Liver (tissue), 9 donors: ENCODE measurements around the gene TUBB4A. TPM values are rescaled to one million over a fixed set of nuclear protein-coding genes. Genes with fewer than 3 reads are reported as not detected.

Source experiments
- DNase-seq: peaks from one replicate; pipeline ENCODE4 v3.0.0-alpha.2; 2017; ENCODE audit warnings: low spot score
- H3K27ac ChIP-seq, 2 donors: one replicate each; pipeline ENCODE4 v1.7.0; 2013; ENCODE audit warnings: inconsistent platforms in 2 of 2, low read length in 2 of 2, control low read depth in 1 of 2, low read depth in 1 of 2, mild to moderate bottlenecking in 1 of 2
- H3K27me3 ChIP-seq, 4 donors: one replicate each; pipeline versions ENCODE4 v1.6.1 to v1.7.0; 2013; ENCODE audit warnings: low read length in 3 of 4, inconsistent platforms in 1 of 4, mild to moderate bottlenecking in 1 of 4, moderate library complexity in 1 of 4; ENCODE audit not compliant: control insufficient read depth in 4 of 4, insufficient read depth in 4 of 4
- H3K36me3 ChIP-seq, 4 donors: one replicate each; pipeline versions ENCODE4 v1.6.1 to v1.7.0; 2013; ENCODE audit warnings: low read length in 3 of 4, mild to moderate bottlenecking in 3 of 4, low read depth in 1 of 4, moderate library complexity in 1 of 4; ENCODE audit not compliant: control insufficient read depth in 4 of 4, insufficient read depth in 3 of 4
- H3K4me1 ChIP-seq, 4 donors: one replicate each; pipeline versions ENCODE4 v1.6.1 to v1.7.0; 2013; ENCODE audit warnings: low read length in 3 of 4, mild to moderate bottlenecking in 3 of 4, moderate library complexity in 1 of 4; ENCODE audit not compliant: control insufficient read depth in 4 of 4, insufficient read depth in 4 of 4
- H3K4me3 ChIP-seq, 3 donors: one replicate each; pipeline versions ENCODE4 v1.6.1 to v1.7.0; 2013; ENCODE audit warnings: low read length in 3 of 3, control low read depth in 1 of 3, low read depth in 1 of 3, mild to moderate bottlenecking in 1 of 3
- H3K9ac ChIP-seq, 2 donors: one replicate each; pipeline ENCODE4 v1.7.0; 2013; ENCODE audit warnings: low read length in 2 of 2, mild to moderate bottlenecking in 2 of 2, moderate library complexity in 2 of 2, control low read depth in 1 of 2, low read depth in 1 of 2
- H3K9me3 ChIP-seq, 4 donors: one replicate each; pipeline versions ENCODE4 v1.6.1 to v1.7.0; 2013; ENCODE audit warnings: low read length in 3 of 4; ENCODE audit not compliant: control insufficient read depth in 4 of 4
- ATF3 ChIP-seq: IDR thresholded peaks from 2 replicates; pipeline ENCODE4 v1.6.1; 2016; ENCODE audit warnings: antibody characterized with exemption
- EGR1 ChIP-seq, 2 donors: IDR thresholded peaks; 2 replicates each; pipeline ENCODE4 v1.6.1; 2016 to 2018; ENCODE audit warnings: antibody characterized with exemption in 2 of 2, low read depth in 2 of 2
- FOXA1 ChIP-seq: IDR thresholded peaks from 2 replicates; pipeline ENCODE4 v1.6.1; 2016; ENCODE audit warnings: antibody characterized with exemption
- FOXA2 ChIP-seq: IDR thresholded peaks from 2 replicates; pipeline ENCODE4 v1.6.1; 2016; ENCODE audit warnings: antibody characterized with exemption
- GABPA ChIP-seq, 2 donors: IDR thresholded peaks in 1 of 2; conservative IDR thresholded peaks in 1 of 2; 2 replicates each; pipeline ENCODE4 v1.6.1; 2016; ENCODE audit warnings: antibody characterized with exemption in 2 of 2, mild to moderate bottlenecking in 1 of 2, moderate library complexity in 1 of 2
- HNF4A ChIP-seq, 2 donors: conservative IDR thresholded peaks; 2 replicates each; pipeline ENCODE4 v1.6.1; 2016; ENCODE audit warnings: antibody characterized with exemption in 2 of 2, mild to moderate bottlenecking in 2 of 2
- HNF4G ChIP-seq: IDR thresholded peaks from 2 replicates; pipeline ENCODE4 v1.6.1; 2016; ENCODE audit warnings: antibody characterized with exemption
- JUND ChIP-seq, 2 donors: IDR thresholded peaks; 2 replicates each; pipeline ENCODE4 v1.6.1; 2016; ENCODE audit warnings: antibody characterized with exemption in 2 of 2
- MAX ChIP-seq: IDR thresholded peaks from 2 replicates; pipeline ENCODE4 v1.6.1; 2016; ENCODE audit warnings: antibody characterized with exemption
- NR2F2 ChIP-seq: IDR thresholded peaks from 2 replicates; pipeline ENCODE4 v1.6.1; 2016; ENCODE audit warnings: antibody characterized with exemption
- RAD21 ChIP-seq, 2 donors: IDR thresholded peaks; 2 replicates each; pipeline ENCODE4 v1.6.1; 2016; ENCODE audit warnings: antibody characterized with exemption in 2 of 2, mild to moderate bottlenecking in 2 of 2
- RXRA ChIP-seq, 2 donors: IDR thresholded peaks; 2 replicates each; pipeline ENCODE4 v1.6.1; 2017 to 2018; ENCODE audit warnings: antibody characterized with exemption in 2 of 2, mild to moderate bottlenecking in 1 of 2
- SP1 ChIP-seq: IDR thresholded peaks from 2 replicates; pipeline ENCODE4 v1.6.1; 2018; ENCODE audit warnings: antibody characterized with exemption, mild to moderate bottlenecking
- TAF1 ChIP-seq: conservative IDR thresholded peaks from 2 replicates; pipeline ENCODE4 v1.6.1; 2016; ENCODE audit warnings: antibody characterized with exemption, mild to moderate bottlenecking
- YY1 ChIP-seq: IDR thresholded peaks from 2 replicates; pipeline ENCODE4 v1.6.1; 2016; ENCODE audit warnings: antibody characterized with exemption, mild to moderate bottlenecking
- ZBTB33 ChIP-seq: IDR thresholded peaks from 2 replicates; pipeline ENCODE4 v1.6.1; 2016; ENCODE audit warnings: antibody characterized with exemption
- WGBS: extraction: QIAGEN DNeasy Blood & Tissue Kit; methylation state at CpG from one replicate; pipeline ENCODE4 v1.1.7; 2013; 5-methylcytosine and 5-hydroxymethylcytosine counted together
- polyA plus RNA-seq, 2 donors: library from polyadenylated mRNA; stranded (reverse) in 1 of 2; unstranded in 1 of 2; fragments of 200-250 nt in 1 of 2; fragments of >200 nt in 1 of 2; fragmentation: Nextera tagmentation in 1 of 2; extraction: Ambion mirVana in 1 of 2; gene quantifications; one replicate each; pipeline versions ENCODE4 v1.2.1 to v1.2.3, GENCODE V29; 2013 to 2015
- total RNA-seq, 2 donors: library from RNA; depleted of rRNA; stranded (reverse); fragments of >200 nt; gene quantifications; one replicate each; pipeline ENCODE4 v1.2.3, GENCODE V29; 2014
- TF ChIP-seq, protein P1 (sequence below): IDR thresholded peaks from 2 replicates; pipeline ENCODE4 v1.6.1; 2016; ENCODE audit warnings: antibody characterized with exemption, mild to moderate bottlenecking
- TF ChIP-seq, protein P2 (sequence below): fragments of 150-350 bp; IDR thresholded peaks from 2 replicates; pipeline ENCODE4 v1.5.1; 2017; ENCODE audit warnings: improper control_type of control experiment, low read depth, low read length; ENCODE audit not compliant: missing input control
- donor health status: healthy.
- donor health status: healthy.
- donor health status: healthy.
- donor health status: healthy.
- donor health status: healthy.

Gene TUBB4A
- total and polyA plus RNA-seq, 4 donors, result 0.25 to 1.9 (median 0.96) TPM

DNA sequence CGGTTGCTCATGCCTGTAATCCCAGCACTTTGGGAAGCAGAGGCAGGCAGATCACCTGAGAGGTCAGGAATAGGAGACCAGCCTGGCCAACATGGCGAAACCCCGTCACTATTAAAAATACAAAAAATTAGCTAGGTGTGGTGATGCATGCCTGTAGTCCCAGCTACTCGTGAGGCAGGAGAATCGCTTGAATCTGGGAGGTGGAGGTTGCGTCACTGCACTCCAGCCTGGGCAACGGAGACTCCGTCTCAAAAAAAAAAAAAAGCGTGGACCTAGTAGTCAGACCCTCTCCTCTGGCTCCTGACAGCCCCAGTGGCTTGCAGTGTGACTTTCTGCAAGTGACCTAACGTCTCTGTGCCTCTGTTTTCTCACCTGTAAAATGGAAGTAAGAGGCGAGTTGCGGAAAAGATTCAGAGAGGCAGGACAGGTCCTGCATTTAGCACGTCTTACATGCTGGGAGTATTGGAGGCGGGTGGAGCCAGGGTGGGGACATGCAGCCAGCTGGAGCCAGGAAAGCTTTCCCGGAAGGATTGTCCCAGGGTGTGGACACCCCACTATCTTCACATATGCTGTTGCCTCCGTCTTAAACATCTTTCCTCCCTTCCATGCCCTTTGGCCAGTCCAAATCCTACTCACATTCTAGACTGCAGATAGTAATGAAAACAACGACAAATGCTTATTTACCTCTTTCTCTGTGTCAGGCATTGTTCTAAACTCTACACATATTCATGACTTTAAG lies 2.9 kb downstream of the TUBB4A start:
- DNase-seq, result no peak
- Histone ChIP-seq H3K27ac (no peak overlapping the region), H3K27me3 (peaks cover 0 to 3% (median 0%) of the 10 kb centered on the region in 4 donors), H3K4me1 (peaks cover 0 to 8% (median 4%) of the 10 kb centered on the region in 4 donors), H3K4me3 (no peak overlapping the region), H3K9ac (no peak overlapping the region), H3K9me3 (no peaks in the 10 kb centered on the region), H3K36me3 (no peaks in the 10 kb centered on the region)
- WGBS, result 71% methylated on average over 17 of the region's 17 CpGs
- no peak for TF ChIP-seq SP1
- TF ChIP-seq EGR1 (IDR thresholded peaks at IDR 0.05; ENCODE audit: low read depth in 2 of 2), result no peak
- no peak for TF ChIP-seq RAD21 (IDR thresholded peaks at IDR 0.05)
- no peak for TF ChIP-seq RXRA (IDR thresholded peaks at IDR 0.05)
- no peak for TF ChIP-seq HNF4G
- no peak for TF ChIP-seq YY1
- no peak for TF ChIP-seq FOXA2
- TF ChIP-seq, protein P1, sequence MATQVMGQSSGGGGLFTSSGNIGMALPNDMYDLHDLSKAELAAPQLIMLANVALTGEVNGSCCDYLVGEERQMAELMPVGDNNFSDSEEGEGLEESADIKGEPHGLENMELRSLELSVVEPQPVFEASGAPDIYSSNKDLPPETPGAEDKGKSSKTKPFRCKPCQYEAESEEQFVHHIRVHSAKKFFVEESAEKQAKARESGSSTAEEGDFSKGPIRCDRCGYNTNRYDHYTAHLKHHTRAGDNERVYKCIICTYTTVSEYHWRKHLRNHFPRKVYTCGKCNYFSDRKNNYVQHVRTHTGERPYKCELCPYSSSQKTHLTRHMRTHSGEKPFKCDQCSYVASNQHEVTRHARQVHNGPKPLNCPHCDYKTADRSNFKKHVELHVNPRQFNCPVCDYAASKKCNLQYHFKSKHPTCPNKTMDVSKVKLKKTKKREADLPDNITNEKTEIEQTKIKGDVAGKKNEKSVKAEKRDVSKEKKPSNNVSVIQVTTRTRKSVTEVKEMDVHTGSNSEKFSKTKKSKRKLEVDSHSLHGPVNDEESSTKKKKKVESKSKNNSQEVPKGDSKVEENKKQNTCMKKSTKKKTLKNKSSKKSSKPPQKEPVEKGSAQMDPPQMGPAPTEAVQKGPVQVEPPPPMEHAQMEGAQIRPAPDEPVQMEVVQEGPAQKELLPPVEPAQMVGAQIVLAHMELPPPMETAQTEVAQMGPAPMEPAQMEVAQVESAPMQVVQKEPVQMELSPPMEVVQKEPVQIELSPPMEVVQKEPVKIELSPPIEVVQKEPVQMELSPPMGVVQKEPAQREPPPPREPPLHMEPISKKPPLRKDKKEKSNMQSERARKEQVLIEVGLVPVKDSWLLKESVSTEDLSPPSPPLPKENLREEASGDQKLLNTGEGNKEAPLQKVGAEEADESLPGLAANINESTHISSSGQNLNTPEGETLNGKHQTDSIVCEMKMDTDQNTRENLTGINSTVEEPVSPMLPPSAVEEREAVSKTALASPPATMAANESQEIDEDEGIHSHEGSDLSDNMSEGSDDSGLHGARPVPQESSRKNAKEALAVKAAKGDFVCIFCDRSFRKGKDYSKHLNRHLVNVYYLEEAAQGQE, result no peak
- TF ChIP-seq, protein P2, sequence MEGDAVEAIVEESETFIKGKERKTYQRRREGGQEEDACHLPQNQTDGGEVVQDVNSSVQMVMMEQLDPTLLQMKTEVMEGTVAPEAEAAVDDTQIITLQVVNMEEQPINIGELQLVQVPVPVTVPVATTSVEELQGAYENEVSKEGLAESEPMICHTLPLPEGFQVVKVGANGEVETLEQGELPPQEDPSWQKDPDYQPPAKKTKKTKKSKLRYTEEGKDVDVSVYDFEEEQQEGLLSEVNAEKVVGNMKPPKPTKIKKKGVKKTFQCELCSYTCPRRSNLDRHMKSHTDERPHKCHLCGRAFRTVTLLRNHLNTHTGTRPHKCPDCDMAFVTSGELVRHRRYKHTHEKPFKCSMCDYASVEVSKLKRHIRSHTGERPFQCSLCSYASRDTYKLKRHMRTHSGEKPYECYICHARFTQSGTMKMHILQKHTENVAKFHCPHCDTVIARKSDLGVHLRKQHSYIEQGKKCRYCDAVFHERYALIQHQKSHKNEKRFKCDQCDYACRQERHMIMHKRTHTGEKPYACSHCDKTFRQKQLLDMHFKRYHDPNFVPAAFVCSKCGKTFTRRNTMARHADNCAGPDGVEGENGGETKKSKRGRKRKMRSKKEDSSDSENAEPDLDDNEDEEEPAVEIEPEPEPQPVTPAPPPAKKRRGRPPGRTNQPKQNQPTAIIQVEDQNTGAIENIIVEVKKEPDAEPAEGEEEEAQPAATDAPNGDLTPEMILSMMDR, result no peak
- TF ChIP-seq MAX, result no peak
- TF ChIP-seq ATF3, result no peak
- TF ChIP-seq NR2F2, result no peak
- TF ChIP-seq ZBTB33, result no peak
- TF ChIP-seq FOXA1, result no peak
- TF ChIP-seq TAF1, result no peak
- TF ChIP-seq GABPA (IDR thresholded peaks at IDR 0.05 in 1 of 2, conservative IDR thresholded peaks at IDR 0.05 in 1 of 2), result no peak
- TF ChIP-seq HNF4A (conservative IDR thresholded peaks at IDR 0.05), result no peak
- no peak for TF ChIP-seq JUND (IDR thresholded peaks at IDR 0.05)
